ENCODE results near the gene MAGI2.
A peak's percentile ranks its signal among the peaks of the same experiment; 100 is the strongest.
"Not testable (repeated sequence)": the region's sequence is repeated elsewhere in the genome, so short reads cannot be mapped to it uniquely, and the experiment has no call there.

Gene MAGI2

GRCh38 chr7:78562191-78562590, 891.3 kb downstream of the MAGI2 start:
- DNase-seq (ENCODE audit: low read depth, low spot score): no peak

- no peak for DNase-seq (ENCODE audit: low read depth, low spot score)
Measured at GRCh38 chr7:78558566-78558965, 894.9 kb downstream of the MAGI2 start.

GRCh38 chr7:78543976-78544375, 909.5 kb downstream of the MAGI2 start:
- DNase-seq (ENCODE audit: low read depth, low spot score): no peak

GRCh38 chr7:78542981-78543380, 910.5 kb downstream of the MAGI2 start:
- no peak for DNase-seq (ENCODE audit: low read depth, low spot score)

GRCh38 chr7:78542541-78542940, 910.9 kb downstream of the MAGI2 start:
- DNase-seq (ENCODE audit: low read depth, low spot score): no peak

- DNase-seq (ENCODE audit: low read depth, low spot score): no peak
Measured at GRCh38 chr7:78539825-78540224, 913.6 kb downstream of the MAGI2 start.

- DNase-seq (ENCODE audit: low read depth, low spot score): peak; percentile 56
Measured at GRCh38 chr7:78535655-78536054, 917.8 kb downstream of the MAGI2 start.

- no peak for DNase-seq (ENCODE audit: low read depth, low spot score)
Measured at GRCh38 chr7:78530351-78530750, 923.1 kb downstream of the MAGI2 start.

GRCh38 chr7:78529392-78529791, 924.1 kb downstream of the MAGI2 start:
- no peak for DNase-seq (ENCODE audit: low read depth, low spot score)

GRCh38 chr7:78528964-78529363, 924.5 kb downstream of the MAGI2 start:
- no peak for DNase-seq (ENCODE audit: low read depth, low spot score)

GRCh38 chr7:78523930-78524329, 929.5 kb downstream of the MAGI2 start:
- no peak for DNase-seq (ENCODE audit: low read depth, low spot score)

GRCh38 chr7:78521961-78522360, 931.5 kb downstream of the MAGI2 start:
- DNase-seq (ENCODE audit: low read depth, low spot score): no peak

GRCh38 chr7:78516450-78516849, 937.0 kb downstream of the MAGI2 start:
- DNase-seq (ENCODE audit: low read depth, low spot score): no peak

GRCh38 chr7:78514634-78515033, 938.8 kb downstream of the MAGI2 start:
- peak; percentile 15 for DNase-seq (ENCODE audit: low read depth, low spot score)

- DNase-seq (ENCODE audit: low read depth, low spot score): peak; percentile 32
Measured at GRCh38 chr7:78510580-78511188, 942.8 kb downstream of the MAGI2 start.

GRCh38 chr7:78503301-78503700, 950.2 kb downstream of the MAGI2 start:
- not testable (repeated sequence) for DNase-seq (ENCODE audit: low read depth, low spot score)

GRCh38 chr7:78501064-78501463, 952.4 kb downstream of the MAGI2 start:
- DNase-seq (ENCODE audit: low read depth, low spot score): no peak

- DNase-seq (ENCODE audit: low read depth, low spot score): no peak
Measured at GRCh38 chr7:78499971-78500370, 953.5 kb downstream of the MAGI2 start.

- DNase-seq (ENCODE audit: low read depth, low spot score): no peak
Measured at GRCh38 chr7:78499283-78499682, 954.2 kb downstream of the MAGI2 start.

GRCh38 chr7:78497728-78498427, 955.6 kb downstream of the MAGI2 start:
- no peak for DNase-seq (ENCODE audit: low read depth, low spot score)

- DNase-seq (ENCODE audit: low read depth, low spot score): no peak
Measured at GRCh38 chr7:78496096-78496630, 957.3 kb downstream of the MAGI2 start.

- no peak for DNase-seq (ENCODE audit: low read depth, low spot score)
Measured at GRCh38 chr7:78493401-78493800, 960.1 kb downstream of the MAGI2 start.

GRCh38 chr7:78492146-78492545, 961.3 kb downstream of the MAGI2 start:
- DNase-seq (ENCODE audit: low read depth, low spot score): no peak
